ENCODE measurements around the gene CEL.

DNA sequence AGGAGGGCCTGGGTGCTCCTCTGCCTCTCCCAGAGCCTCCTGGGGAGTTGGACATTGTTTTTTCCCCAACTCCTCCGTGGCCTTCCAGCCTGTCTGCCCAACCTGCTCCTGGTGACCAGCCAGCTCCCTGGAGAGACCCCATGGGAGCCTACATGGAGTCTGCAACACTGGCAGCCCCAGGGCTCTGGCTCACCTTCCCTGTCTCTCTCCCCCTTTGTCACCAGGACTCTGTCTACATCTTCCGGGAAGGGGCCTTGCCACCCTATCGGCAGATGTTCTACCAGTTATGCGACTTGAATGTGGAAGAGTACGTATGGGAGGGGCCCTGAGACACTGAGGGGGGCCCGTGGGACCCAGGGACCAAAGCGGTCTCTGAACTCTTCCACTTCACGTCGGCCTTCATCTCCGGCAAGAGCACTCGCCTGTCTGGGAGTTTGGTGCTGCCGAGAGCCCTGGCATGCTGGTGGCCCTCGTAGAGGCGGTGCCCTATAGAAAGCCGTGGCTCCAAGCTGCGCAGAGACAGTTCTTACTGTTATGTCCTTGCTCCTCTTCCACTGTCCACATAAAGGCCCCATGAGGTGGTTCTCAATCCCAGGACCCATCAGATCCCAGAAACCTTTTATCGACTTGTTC lies 5.9 kb upstream of the CEL start:
- TF ChIP-seq, protein P1, sequence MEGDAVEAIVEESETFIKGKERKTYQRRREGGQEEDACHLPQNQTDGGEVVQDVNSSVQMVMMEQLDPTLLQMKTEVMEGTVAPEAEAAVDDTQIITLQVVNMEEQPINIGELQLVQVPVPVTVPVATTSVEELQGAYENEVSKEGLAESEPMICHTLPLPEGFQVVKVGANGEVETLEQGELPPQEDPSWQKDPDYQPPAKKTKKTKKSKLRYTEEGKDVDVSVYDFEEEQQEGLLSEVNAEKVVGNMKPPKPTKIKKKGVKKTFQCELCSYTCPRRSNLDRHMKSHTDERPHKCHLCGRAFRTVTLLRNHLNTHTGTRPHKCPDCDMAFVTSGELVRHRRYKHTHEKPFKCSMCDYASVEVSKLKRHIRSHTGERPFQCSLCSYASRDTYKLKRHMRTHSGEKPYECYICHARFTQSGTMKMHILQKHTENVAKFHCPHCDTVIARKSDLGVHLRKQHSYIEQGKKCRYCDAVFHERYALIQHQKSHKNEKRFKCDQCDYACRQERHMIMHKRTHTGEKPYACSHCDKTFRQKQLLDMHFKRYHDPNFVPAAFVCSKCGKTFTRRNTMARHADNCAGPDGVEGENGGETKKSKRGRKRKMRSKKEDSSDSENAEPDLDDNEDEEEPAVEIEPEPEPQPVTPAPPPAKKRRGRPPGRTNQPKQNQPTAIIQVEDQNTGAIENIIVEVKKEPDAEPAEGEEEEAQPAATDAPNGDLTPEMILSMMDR (IDR thresholded peaks at IDR 0.05; ENCODE audit: low read depth, low read length): no peak
- TF ChIP-seq, protein P2, sequence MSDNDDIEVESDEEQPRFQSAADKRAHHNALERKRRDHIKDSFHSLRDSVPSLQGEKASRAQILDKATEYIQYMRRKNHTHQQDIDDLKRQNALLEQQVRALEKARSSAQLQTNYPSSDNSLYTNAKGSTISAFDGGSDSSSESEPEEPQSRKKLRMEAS (IDR thresholded peaks at IDR 0.05; ENCODE audit: low read depth, low read length): no peak
- TF ChIP-seq POLR2A (IDR thresholded peaks at IDR 0.05; ENCODE audit: extremely low read depth, insufficient read length): no peak
- TF ChIP-seq MYC (IDR thresholded peaks at IDR 0.05; ENCODE audit: low read depth, low read length): no peak
